ENCODE measurements around the gene C1orf210. TPM values are rescaled to one million over a fixed set of nuclear protein-coding genes. Genes with fewer than 3 reads are reported as not detected.

Gene C1orf210
- polyA plus RNA-seq, 1 donor (not counting 4 experiments of a cell fraction or from before 2014, with no cell fraction given), result 5.6 TPM

DNA sequence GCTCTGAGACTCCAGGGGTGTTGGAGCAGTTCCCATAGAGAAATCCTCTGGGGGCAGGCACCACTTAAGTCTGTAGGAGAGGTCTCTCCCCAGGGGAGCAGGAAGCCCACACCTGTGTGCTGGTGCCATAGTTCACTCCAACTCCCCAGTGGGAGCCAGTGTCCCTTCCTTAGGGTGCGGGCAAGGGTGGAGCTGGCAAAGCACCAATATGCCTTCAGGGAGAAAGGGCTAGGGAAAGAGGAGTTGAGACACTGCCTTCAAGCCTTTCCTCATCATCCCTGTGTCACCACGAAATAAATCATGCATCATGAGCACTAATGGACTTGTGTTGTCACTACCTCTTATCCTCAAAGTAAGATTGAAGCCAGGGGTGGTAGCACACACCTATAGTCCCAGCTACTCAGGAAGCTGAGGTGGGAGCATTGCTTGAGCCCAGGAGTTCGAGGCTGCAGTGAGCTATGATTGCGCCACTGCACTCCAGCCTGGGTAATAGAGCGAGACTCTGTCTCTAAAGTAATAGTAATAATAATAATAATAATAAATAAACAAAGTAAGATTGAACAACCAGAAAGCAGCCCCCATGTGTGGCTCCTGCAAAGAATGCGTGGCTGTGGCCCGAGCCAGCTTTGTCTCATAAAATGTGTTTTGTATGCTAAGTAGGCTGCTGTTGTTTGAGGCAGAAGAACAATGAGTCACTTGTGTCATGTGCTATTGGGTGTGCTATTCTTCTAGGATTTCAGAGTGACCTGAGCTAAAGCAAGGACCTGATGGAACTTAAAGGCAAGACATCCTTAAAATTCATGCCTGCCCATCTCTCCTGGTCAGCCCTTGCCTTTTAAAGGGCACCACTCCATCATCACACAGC, 8.7 kb upstream of the C1orf210 start:
- dilution Hi-C loops (cut with MboI; ENCODE audit: extremely low pct_ligation_motif_present, low sequenced_read_pairs), result no loop called here
- TF ChIP-seq EZH2 (IDR thresholded peaks at IDR 0.05; ENCODE audit: low read length), result no peak
- TF ChIP-seq, protein P1, sequence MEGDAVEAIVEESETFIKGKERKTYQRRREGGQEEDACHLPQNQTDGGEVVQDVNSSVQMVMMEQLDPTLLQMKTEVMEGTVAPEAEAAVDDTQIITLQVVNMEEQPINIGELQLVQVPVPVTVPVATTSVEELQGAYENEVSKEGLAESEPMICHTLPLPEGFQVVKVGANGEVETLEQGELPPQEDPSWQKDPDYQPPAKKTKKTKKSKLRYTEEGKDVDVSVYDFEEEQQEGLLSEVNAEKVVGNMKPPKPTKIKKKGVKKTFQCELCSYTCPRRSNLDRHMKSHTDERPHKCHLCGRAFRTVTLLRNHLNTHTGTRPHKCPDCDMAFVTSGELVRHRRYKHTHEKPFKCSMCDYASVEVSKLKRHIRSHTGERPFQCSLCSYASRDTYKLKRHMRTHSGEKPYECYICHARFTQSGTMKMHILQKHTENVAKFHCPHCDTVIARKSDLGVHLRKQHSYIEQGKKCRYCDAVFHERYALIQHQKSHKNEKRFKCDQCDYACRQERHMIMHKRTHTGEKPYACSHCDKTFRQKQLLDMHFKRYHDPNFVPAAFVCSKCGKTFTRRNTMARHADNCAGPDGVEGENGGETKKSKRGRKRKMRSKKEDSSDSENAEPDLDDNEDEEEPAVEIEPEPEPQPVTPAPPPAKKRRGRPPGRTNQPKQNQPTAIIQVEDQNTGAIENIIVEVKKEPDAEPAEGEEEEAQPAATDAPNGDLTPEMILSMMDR (optimal IDR thresholded peaks at IDR 0.05 in 1 of 3, IDR thresholded peaks at IDR 0.05 in 1 of 3, conservative IDR thresholded peaks at IDR 0.05 in 1 of 3; ENCODE audit: extremely low read depth in 1 of 3, insufficient read depth in 2 of 3, low read length in 3 of 3), result no peak
- Histone ChIP-seq H3K4me3 (ENCODE audit: control insufficient read depth in 2 of 3, extremely low read depth in 1 of 3, insufficient read depth in 2 of 3, low read depth in 1 of 3, low read length in 3 of 3) (no peak overlapping the region), H3K36me3 (ENCODE audit: control insufficient read depth in 2 of 2, extremely low read depth in 1 of 2, insufficient read depth in 2 of 2, low read length in 2 of 2) (no peaks in the 10 kb centered on the region), H3K9ac (ENCODE audit: control insufficient read depth, extremely low read depth, insufficient read depth, low read length) (no peak overlapping the region), H3K9me1 (ENCODE audit: control insufficient read depth, extremely low read depth, insufficient read depth, low read length) (no peaks in the 10 kb centered on the region), H4K20me1 (ENCODE audit: control insufficient read depth, extremely low read depth, insufficient read depth, low read length) (no peaks in the 10 kb centered on the region), H3K27ac (ENCODE audit: control insufficient read depth, insufficient read depth, low read length) (no peak overlapping the region), H2AFZ (ENCODE audit: control insufficient read depth, low read length) (no peak overlapping the region), H3K27me3 (ENCODE audit: control insufficient read depth, extremely low read depth, insufficient read depth, low read length) (no peaks in the 10 kb centered on the region), H3K4me2 (ENCODE audit: control insufficient read depth, extremely low read depth, insufficient read depth, low read depth, low read length) (no peak overlapping the region), H3K79me2 (ENCODE audit: control insufficient read depth, insufficient read depth, low read length) (no peaks in the 10 kb centered on the region), H3K4me1 (ENCODE audit: control insufficient read depth, extremely low read depth, insufficient read depth, low read length) (peaks cover 9% of the 10 kb centered on the region), H3K9me3 (ENCODE audit: control insufficient read depth, low read depth, low read length) (no peaks in the 10 kb centered on the region)
- FAIRE-seq, result peak; percentile 41
- no peak for DNase-seq (ENCODE audit: low read depth, low spot score)

DNA sequence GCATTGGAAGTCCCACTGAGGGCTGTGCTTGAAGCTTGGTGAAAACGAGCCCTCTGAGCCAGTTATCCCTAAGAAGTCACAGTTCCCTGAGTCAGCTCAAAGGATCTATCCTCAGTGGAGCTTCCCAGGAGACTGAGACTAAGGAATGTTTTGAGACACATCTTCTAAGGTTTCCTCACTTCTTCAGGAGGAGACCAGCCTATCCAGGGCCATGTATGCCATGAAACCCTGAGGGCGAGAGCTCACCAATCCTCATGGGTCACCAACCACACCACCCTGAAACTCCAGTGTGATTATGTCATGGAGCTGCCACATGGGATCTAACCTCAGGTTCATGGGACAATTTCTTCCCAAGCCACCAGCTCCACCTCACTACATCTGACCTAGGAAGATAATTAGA, 7.8 kb upstream of the C1orf210 start:
- Histone ChIP-seq H3K27me3 (ENCODE audit: control insufficient read depth, extremely low read depth, insufficient read depth, low read length) (no peaks in the 10 kb centered on the region), H3K9me3 (ENCODE audit: control insufficient read depth, low read depth, low read length) (no peaks in the 10 kb centered on the region), H3K4me2 (ENCODE audit: control insufficient read depth, extremely low read depth, insufficient read depth, low read depth, low read length) (no peak overlapping the region), H3K4me1 (ENCODE audit: control insufficient read depth, extremely low read depth, insufficient read depth, low read length) (peaks cover 9% of the 10 kb centered on the region), H3K27ac (ENCODE audit: control insufficient read depth, insufficient read depth, low read length) (no peak overlapping the region), H3K9ac (ENCODE audit: control insufficient read depth, extremely low read depth, insufficient read depth, low read length) (no peak overlapping the region), H4K20me1 (ENCODE audit: control insufficient read depth, extremely low read depth, insufficient read depth, low read length) (no peaks in the 10 kb centered on the region), H3K36me3 (ENCODE audit: control insufficient read depth in 2 of 2, extremely low read depth in 1 of 2, insufficient read depth in 2 of 2, low read length in 2 of 2) (no peaks in the 10 kb centered on the region), H3K4me3 (ENCODE audit: control insufficient read depth in 2 of 3, extremely low read depth in 1 of 3, insufficient read depth in 2 of 3, low read depth in 1 of 3, low read length in 3 of 3) (no peak overlapping the region), H3K79me2 (ENCODE audit: control insufficient read depth, insufficient read depth, low read length) (no peaks in the 10 kb centered on the region), H3K9me1 (ENCODE audit: control insufficient read depth, extremely low read depth, insufficient read depth, low read length) (no peaks in the 10 kb centered on the region), H2AFZ (ENCODE audit: control insufficient read depth, low read length) (no peak overlapping the region)
- DNase-seq (ENCODE audit: low read depth, low spot score) (no peak), FAIRE-seq (no peak)
- dilution Hi-C loops (cut with MboI; ENCODE audit: extremely low pct_ligation_motif_present, low sequenced_read_pairs), result no loop called here
- TF ChIP-seq, protein P1 (optimal IDR thresholded peaks at IDR 0.05 in 1 of 3, IDR thresholded peaks at IDR 0.05 in 1 of 3, conservative IDR thresholded peaks at IDR 0.05 in 1 of 3; ENCODE audit: extremely low read depth in 1 of 3, insufficient read depth in 2 of 3, low read length in 3 of 3), result no peak
- no peak for TF ChIP-seq EZH2 (IDR thresholded peaks at IDR 0.05; ENCODE audit: low read length)
